Heart left ventricle (tissue), 16 donors: ENCODE data around the gene ZC3H18. TPM values are rescaled to one million over a fixed set of nuclear protein-coding genes. Genes with fewer than 3 reads are reported as not detected.
A peak's percentile ranks its signal among the peaks of the same experiment; 100 is the strongest.

Experiments
- ATAC-seq, 4 donors: fragments of 200-7000 bp; cut with Tn5 transposase; one replicate each; pipeline ENCODE4 v1.9.1; 2020 to 2022; ENCODE audit warnings: moderate library complexity in 4 of 4, mild to moderate bottlenecking in 3 of 4, moderate number of reproducible peaks in 1 of 4
- DNase-seq, 5 donors: peaks; one replicate each; pipeline ENCODE4 v3.0.0-alpha.2; 2020
- H3K27ac ChIP-seq, 12 donors: fragments of 200-600 bp; sonication (generic) in 4 of 12; one replicate each; pipeline versions ENCODE4 v1.5.0 to v1.8.0; 2016 to 2022; ENCODE audit warnings: mild to moderate bottlenecking in 2 of 12
- H3K27me3 ChIP-seq, 9 donors: fragments of 200-600 bp; sonication (generic) in 2 of 9; one replicate each; pipeline versions ENCODE4 v1.5.1 to v1.8.0; 2016 to 2022; ENCODE audit warnings: mild to moderate bottlenecking in 3 of 9
- H3K36me3 ChIP-seq, 9 donors: fragments of 200-600 bp; sonication (generic) in 2 of 9; one replicate each; pipeline versions ENCODE4 v1.5.0 to v1.8.0; 2018 to 2022; ENCODE audit warnings: mild to moderate bottlenecking in 2 of 9
- H3K4me1 ChIP-seq, 12 donors: fragments of 200-600 bp; sonication (generic) in 4 of 12; one replicate each; pipeline versions ENCODE4 v1.5.0 to v1.8.0; 2016 to 2022; ENCODE audit warnings: mild to moderate bottlenecking in 3 of 12
- H3K4me3 ChIP-seq, 12 donors: fragments of 200-600 bp; sonication (generic) in 4 of 12; one replicate each; pipeline versions ENCODE4 v1.5.0 to v1.8.0; 2017 to 2022; ENCODE audit warnings: mild to moderate bottlenecking in 9 of 12, moderate library complexity in 4 of 12
- H3K9me3 ChIP-seq, 12 donors: fragments of 200-600 bp; sonication (generic) in 4 of 12; one replicate each; pipeline versions ENCODE4 v1.5.0 to v1.8.0; 2016 to 2022; ENCODE audit warnings: mild to moderate bottlenecking in 1 of 12
- POLR2A ChIP-seq, 2 donors: fragments of 450-650 bp; IDR thresholded peaks; one replicate each; pipeline ENCODE4 v1.6.1; 2017; ENCODE audit warnings: antibody characterized with exemption in 2 of 2, mild to moderate bottlenecking in 2 of 2, moderate library complexity in 2 of 2
- WGBS, 4 donors: extraction: QIAGEN DNeasy Blood & Tissue Kit in 2 of 4; methylation state at CpG; one replicate each; pipeline versions ENCODE4 v1.1.5 to v1.1.7; 2013 to 2018; 5-methylcytosine and 5-hydroxymethylcytosine counted together
- intact Hi-C, 10 donors: fragments of 100-400 bp; cut with DNase I; formaldehyde crosslinking; loops; one replicate each; pipeline versions ENCODE4 v1.11.1 to v1.14.2; 2022
- polyA plus RNA-seq, 2 donors: library from polyadenylated mRNA; stranded (reverse); fragments of 200-250 nt; gene quantifications; one replicate each; pipeline ENCODE4 v1.2.3, GENCODE V29; 2013
- total RNA-seq, 9 donors: library from RNA; depleted of rRNA in 2 of 9; stranded (reverse); fragments of >200 nt in 2 of 9; fragmentation: NEBNext Ultra II Directional in 3 of 9; extraction: Animal tissue kit (Norgen Biotek cat#: 25700) in 3 of 9; gene quantifications; one replicate each; pipeline versions ENCODE4 v1.1.0 to v1.2.4, GENCODE V29; 2016 to 2023
- TF ChIP-seq, protein P1 (sequence below), 12 donors: fragments of 200-600 bp; sonication (generic) in 4 of 12; IDR thresholded peaks; one replicate each; pipeline versions ENCODE4 v1.5.0 to v1.8.0; 2018 to 2022; ENCODE audit warnings: antibody characterized with exemption in 12 of 12, mild to moderate bottlenecking in 5 of 12
- donor health status: ischemic (EF 13 %, LVEDD 7.1; RV severe dilation, severe dysfunction).
- donor health status: healthy with polysubstance abuse.
- donor health status: DM: no; HTN: yes; CAD: no.
- donor health status: DM: no; HTN: no; CAD: no.
- donor health status: ischemic (EF 25% LVEDD 6.9; RV normal size, moderate dysfunction).
- donor health status: ischemic (EF 25% LVEDD 5.7; RV mildly dilated, moderate dysfunction).
- donor health status: healthy.
- donor health status: DM: yes; HTN: yes; CAD: no.
- donor health status: ischemic (EF 35%, LVEDD 5.7; RV mildly dilated, moderate dysfunction).
- donor health status: nonischemic (EF 11% LVEDD 7.7; RV severe dilation, severe dysfunction).
- donor health status: DM: yes; HTN: yes; CAD: no.
- donor health status: PGD.
- donor health status: ischemic (EF 29% LVEDD 5.4; RV normal size, mild dysfunction).
- donor health status: nonischemic (EF 23%, LVEDD 6.1; RV moderate dilation, normal function).

Gene ZC3H18
- total and polyA plus RNA-seq, 11 donors: 8.4 to 28.4 (median 21.9) TPM

DNA sequence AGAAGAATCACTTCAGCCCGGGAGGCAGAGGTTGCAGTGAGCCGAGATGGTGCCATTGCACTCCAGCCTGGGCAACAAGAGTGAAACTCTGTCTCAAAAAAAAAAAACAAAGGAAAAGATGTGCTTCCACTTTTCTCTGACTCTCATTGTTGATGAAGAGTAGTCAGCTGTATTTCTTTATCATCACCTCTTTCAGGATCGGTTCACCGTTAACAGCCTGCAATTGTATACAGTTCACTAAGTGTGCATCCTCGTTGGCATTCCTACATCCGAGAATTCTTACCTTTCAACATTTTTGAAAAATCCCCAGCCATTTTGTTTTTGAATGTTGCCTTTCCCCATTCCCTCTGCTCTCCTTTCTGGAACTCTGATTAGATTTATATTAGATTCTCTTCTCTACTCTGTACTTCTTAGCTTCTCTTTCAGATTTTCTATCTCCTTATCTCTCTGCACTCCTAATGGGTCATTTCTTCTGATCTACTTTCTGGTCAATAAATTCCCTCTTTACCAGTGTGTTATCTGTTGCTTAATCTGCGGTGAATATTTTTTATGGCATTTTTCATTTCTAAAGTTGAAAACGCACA lies 26.9 kb upstream of the ZC3H18 start:
- Histone ChIP-seq H3K27ac (no peak overlapping the region), H3K36me3 (no peaks in the 10 kb centered on the region), H3K4me3 (no peak overlapping the region), H3K4me1 (no peaks in the 10 kb centered on the region), H3K27me3 (peaks cover 18 to 46% (median 23%) of the 10 kb centered on the region in 9 donors), H3K9me3 (peaks cover 0 to 25% (median 19%) of the 10 kb centered on the region in 12 donors)
- intact Hi-C loops: no loop called here
- TF ChIP-seq POLR2A (IDR thresholded peaks at IDR 0.05): no peak
- TF ChIP-seq, protein P1, sequence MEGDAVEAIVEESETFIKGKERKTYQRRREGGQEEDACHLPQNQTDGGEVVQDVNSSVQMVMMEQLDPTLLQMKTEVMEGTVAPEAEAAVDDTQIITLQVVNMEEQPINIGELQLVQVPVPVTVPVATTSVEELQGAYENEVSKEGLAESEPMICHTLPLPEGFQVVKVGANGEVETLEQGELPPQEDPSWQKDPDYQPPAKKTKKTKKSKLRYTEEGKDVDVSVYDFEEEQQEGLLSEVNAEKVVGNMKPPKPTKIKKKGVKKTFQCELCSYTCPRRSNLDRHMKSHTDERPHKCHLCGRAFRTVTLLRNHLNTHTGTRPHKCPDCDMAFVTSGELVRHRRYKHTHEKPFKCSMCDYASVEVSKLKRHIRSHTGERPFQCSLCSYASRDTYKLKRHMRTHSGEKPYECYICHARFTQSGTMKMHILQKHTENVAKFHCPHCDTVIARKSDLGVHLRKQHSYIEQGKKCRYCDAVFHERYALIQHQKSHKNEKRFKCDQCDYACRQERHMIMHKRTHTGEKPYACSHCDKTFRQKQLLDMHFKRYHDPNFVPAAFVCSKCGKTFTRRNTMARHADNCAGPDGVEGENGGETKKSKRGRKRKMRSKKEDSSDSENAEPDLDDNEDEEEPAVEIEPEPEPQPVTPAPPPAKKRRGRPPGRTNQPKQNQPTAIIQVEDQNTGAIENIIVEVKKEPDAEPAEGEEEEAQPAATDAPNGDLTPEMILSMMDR (IDR thresholded peaks at IDR 0.05): no peak
- 77 to 85% (median 80%) methylated on average over 8 of the region's 8 CpGs for WGBS, 4 donors
- ATAC-seq: no peak
- DNase-seq: no peak

DNA sequence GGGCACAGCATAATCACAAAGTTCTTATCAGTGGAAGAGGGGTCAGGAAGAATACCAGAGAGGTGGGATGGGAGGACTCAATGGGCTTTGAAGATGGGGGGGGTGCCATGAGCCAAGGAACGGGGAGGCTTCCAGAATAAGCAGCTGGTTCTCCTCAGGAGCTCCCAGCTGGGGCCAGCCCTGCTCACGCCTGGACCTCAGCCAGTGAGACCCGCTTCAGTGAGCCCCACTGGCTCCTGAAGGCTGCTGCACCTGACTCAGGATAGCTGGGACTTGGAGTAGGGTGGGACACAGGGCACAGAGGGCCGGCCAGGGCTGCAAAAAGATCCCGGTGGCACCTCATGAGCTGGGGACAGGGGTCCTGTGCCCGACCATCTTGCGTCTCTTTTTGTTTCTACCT lies 24.4 kb upstream of the ZC3H18 start:
- DNase-seq: no peak
- Histone ChIP-seq H3K36me3 (no peaks in the 10 kb centered on the region), H3K9me3 (peaks cover 0 to 25% (median 19%) of the 10 kb centered on the region in 12 donors), H3K27ac (no peak overlapping the region), H3K4me1 (peaks cover 0 to 11% (median 4%) of the 10 kb centered on the region in 12 donors), H3K4me3 (no peak overlapping the region), H3K27me3 (peaks cover 3 to 29% (median 11%) of the 10 kb centered on the region in 9 donors)
- intact Hi-C loops: no loop called here
- ATAC-seq: no peak
- 58 to 78% (median 68%) methylated on average over 7 of the region's 7 CpGs for WGBS, 4 donors
- TF ChIP-seq, protein P1 (IDR thresholded peaks at IDR 0.05): no peak
- TF ChIP-seq POLR2A (IDR thresholded peaks at IDR 0.05): no peak

DNA sequence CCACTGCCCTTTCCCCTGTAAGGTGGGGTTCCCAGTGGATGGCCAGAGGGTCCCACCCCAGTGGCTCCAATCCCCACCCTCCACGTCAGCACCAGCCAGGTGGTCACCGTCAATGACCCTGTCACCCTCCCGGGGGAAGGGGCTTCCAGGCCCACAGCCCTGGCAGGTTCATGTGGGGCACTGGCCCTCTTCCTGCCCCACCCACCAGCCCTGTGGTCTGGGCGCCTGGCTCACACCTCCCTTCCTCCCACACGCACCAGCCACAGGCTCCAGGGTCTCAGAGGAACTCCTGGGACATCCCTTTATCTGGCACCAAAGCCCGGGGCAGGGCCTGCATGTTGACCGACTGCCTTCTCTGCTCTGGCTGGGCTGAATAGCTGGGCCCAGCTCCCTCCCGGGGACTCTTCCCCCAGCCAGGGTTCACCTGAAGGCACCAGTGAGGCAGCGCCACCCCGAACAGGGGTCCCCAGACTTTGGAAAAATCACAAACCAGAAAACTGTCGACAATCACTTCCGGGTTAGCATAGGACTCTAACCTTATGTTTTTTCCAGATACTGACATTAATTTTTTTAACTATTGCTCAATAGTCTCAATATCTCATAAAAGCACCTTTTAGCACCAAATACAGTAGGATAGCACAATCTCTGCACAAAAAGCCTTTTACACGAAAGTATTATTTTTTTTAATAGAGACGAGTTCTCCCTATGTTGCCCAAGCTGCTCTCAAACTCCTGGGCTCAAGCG lies 21.9 kb upstream of the ZC3H18 start:
- Histone ChIP-seq H3K27ac (no peak overlapping the region), H3K36me3 (no peaks in the 10 kb centered on the region), H3K4me1 (peaks cover 0 to 15% (median 4%) of the 10 kb centered on the region in 12 donors), H3K4me3 (no peak overlapping the region), H3K27me3 (peaks cover 0 to 24% (median 9%) of the 10 kb centered on the region in 9 donors), H3K9me3 (peaks cover 0 to 15% (median 11%) of the 10 kb centered on the region in 12 donors)
- TF ChIP-seq POLR2A (IDR thresholded peaks at IDR 0.05): no peak
- TF ChIP-seq, protein P1 (IDR thresholded peaks at IDR 0.05): no peak
- ATAC-seq (peak in 1 of 4 donors; percentile 14), DNase-seq (peak in 1 of 5 donors; percentile 23)
- WGBS, 4 donors: 58 to 66% (median 64%) methylated on average over 14 to 15 of the region's 15 CpGs
- intact Hi-C loops: no loop called here

DNA sequence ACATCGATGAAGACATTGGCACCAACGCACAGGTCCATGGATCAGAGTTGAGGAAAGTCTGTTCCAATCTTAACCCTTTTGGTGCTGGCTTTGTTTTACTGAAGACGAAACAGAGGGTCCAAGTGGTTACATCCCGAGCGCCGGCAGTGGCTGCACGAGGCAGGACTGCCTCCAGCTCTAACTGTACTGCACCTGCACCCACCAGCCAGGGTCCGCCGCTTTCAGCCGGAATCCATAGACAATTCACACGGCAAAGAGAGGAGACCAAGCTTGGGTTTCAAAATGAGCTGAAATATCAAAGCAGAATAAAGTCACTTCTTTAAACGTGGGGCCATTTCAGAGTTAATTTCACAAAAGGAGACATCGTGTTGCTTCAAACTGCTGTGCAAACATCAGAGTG lies 21.2 kb upstream of the ZC3H18 start:
- Histone ChIP-seq H3K27me3 (peaks cover 0 to 24% (median 9%) of the 10 kb centered on the region in 9 donors), H3K4me3 (no peak overlapping the region), H3K27ac (no peak overlapping the region), H3K9me3 (peaks cover 0 to 8% (median 4%) of the 10 kb centered on the region in 12 donors), H3K4me1 (peaks cover 0 to 15% (median 4%) of the 10 kb centered on the region in 12 donors), H3K36me3 (no peaks in the 10 kb centered on the region)
- DNase-seq: peak in 1 of 5 donors; percentile 4
- ATAC-seq: no peak
- 74 to 85% (median 84%) methylated on average over 13 of the region's 13 CpGs for WGBS, 4 donors
- TF ChIP-seq POLR2A (IDR thresholded peaks at IDR 0.05): no peak
- TF ChIP-seq, protein P1 (IDR thresholded peaks at IDR 0.05): no peak
- intact Hi-C loops: no loop called here
